GM12878 (cell line): ENCODE results near the gene TBC1D1. TPM values are rescaled to one million over a fixed set of nuclear protein-coding genes. Genes with fewer than 3 reads are reported as not detected.

Source experiments
- ATAC-seq: fragments of 200-7000 bp; cut with Tn5 transposase; 3 replicates; pipeline ENCODE4 v1.9.1; 2020; ENCODE audit warnings: mild to moderate bottlenecking, moderate library complexity
- BruUV-seq: library from RNA; stranded (reverse); fragments of 400-500 nt; replicated peaks from 2 replicates; lab custom pipeline; 2021; lab: Mats Ljungman, UMichigan
- CTCF ChIA-PET: fragments of 300-600 bp; sonication (Branson Sonifier 250); formaldehyde crosslinking; extraction: SDS; loops from one replicate; lab custom pipeline; 2021; ENCODE audit warnings: inconsistent platforms; lab: Yijun Ruan, JAX
- POLR2A ChIA-PET: fragments of 350-600 bp; formaldehyde crosslinking; extraction: SDS; loops from one replicate; lab custom pipeline; 2021; ENCODE audit warnings: inconsistent platforms; lab: Charles Lee
- RAD21 ChIA-PET: fragments of 300-600 bp; sonication (Branson Sonifier 250); formaldehyde crosslinking; loops from one replicate; lab custom pipeline; 2023; ENCODE audit warnings: antibody characterized with exemption; ENCODE audit not compliant: unreplicated experiment; lab: Charles Lee
- SMC1A ChIA-PET: fragments of 300-600 bp; sonication (Branson Sonifier 250); formaldehyde crosslinking; loops from one replicate; lab custom pipeline; 2023; ENCODE audit not compliant: unreplicated experiment, uncharacterized antibody; lab: Charles Lee
- DNase-seq: peaks from one replicate; pipeline ENCODE4 v3.0.0-alpha.2; 2011; ENCODE audit warnings: low read depth, low spot score
- FAIRE-seq: peaks from 3 replicates; lab custom pipeline; 2011; peaks lifted over from hg19 to GRCh38; lab: Jason Lieb, UNC
- H2AFZ ChIP-seq: 2 replicates; pipeline ENCODE4 v1.6.0; 2011; ENCODE audit warnings: low read depth, low read length, control low read depth; ENCODE audit not compliant: control insufficient read depth
- H3K27ac ChIP-seq: 2 replicates; pipeline ENCODE4 v1.5.1; 2011; ENCODE audit warnings: control low read depth; ENCODE audit not compliant: control insufficient read depth, insufficient read depth
- H3K27me3 ChIP-seq, 2 experiments: replicated peaks in 1 of 2; 2 replicates each; pipeline versions ENCODE4 v1.6.0 to v1.6.1; 2011; ENCODE audit warnings: low read length in 1 of 2; ENCODE audit not compliant: control insufficient read depth in 2 of 2, insufficient read depth in 2 of 2
- H3K36me3 ChIP-seq, 2 experiments: 2 replicates each; pipeline ENCODE4 v1.5.1; 2011; ENCODE audit warnings: low read length in 1 of 2; ENCODE audit not compliant: control insufficient read depth in 2 of 2, insufficient read depth in 2 of 2
- H3K4me1 ChIP-seq: 2 replicates; pipeline ENCODE4 v1.6.1; 2011; ENCODE audit warnings: mild to moderate bottlenecking, low read length, moderate library complexity, mixed read lengths; ENCODE audit not compliant: control insufficient read depth, insufficient read depth
- H3K4me2 ChIP-seq: 2 replicates; pipeline ENCODE4 v1.6.0; 2011; ENCODE audit warnings: control low read depth; ENCODE audit not compliant: control insufficient read depth, insufficient read depth
- H3K4me3 ChIP-seq: fragments of 200-600 bp; sonication (generic); 2 replicates; pipeline ENCODE4 v1.5.1; 2016
- H3K79me2 ChIP-seq: 2 replicates; pipeline ENCODE4 v1.6.0; 2011; ENCODE audit warnings: low read length; ENCODE audit not compliant: control insufficient read depth, insufficient read depth
- H3K9ac ChIP-seq: 2 replicates; pipeline ENCODE4 v1.8.0; 2011; ENCODE audit warnings: low read length, control low read depth, mixed read lengths; ENCODE audit not compliant: control insufficient read depth, insufficient read depth
- H3K9me3 ChIP-seq: replicated peaks from 3 replicates; pipeline ENCODE4 v1.5.1; 2011; ENCODE audit warnings: mild to moderate bottlenecking, low read length; ENCODE audit not compliant: control insufficient read depth, insufficient read depth
- H4K20me1 ChIP-seq: 2 replicates; pipeline ENCODE4 v1.6.0; 2011; ENCODE audit not compliant: control insufficient read depth, insufficient read depth
- BCLAF1 ChIP-seq: fragments of 450-650 bp; IDR thresholded peaks from 2 replicates; pipeline ENCODE4 v1.6.1; 2017; ENCODE audit warnings: antibody characterized with exemption, mild to moderate bottlenecking, moderate library complexity
- EP300 ChIP-seq, 2 experiments: fragments of 150-350 bp in 1 of 2; IDR thresholded peaks; 2 replicates each; pipeline ENCODE4 v1.6.1; 2011 to 2012; ENCODE audit warnings: low read depth in 2 of 2, low read length in 2 of 2, borderline replicate concordance in 1 of 2, improper control_type of control experiment in 1 of 2, inconsistent platforms in 1 of 2; ENCODE audit not compliant: control insufficient read depth in 1 of 2
- EZH2 ChIP-seq: IDR thresholded peaks from 2 replicates; pipeline ENCODE4 v1.6.1; 2012; ENCODE audit warnings: low read depth, mild to moderate bottlenecking, control low read depth, inconsistent platforms, low read length, borderline replicate concordance; ENCODE audit not compliant: control insufficient read depth
- NFYB ChIP-seq: IDR thresholded peaks from 2 replicates; pipeline ENCODE4 v1.6.1; 2011; ENCODE audit warnings: low read depth, mild to moderate bottlenecking, low read length, improper control_type of control experiment, moderate library complexity; ENCODE audit not compliant: insufficient read depth
- PAX5 ChIP-seq: IDR thresholded peaks from 2 replicates; pipeline ENCODE4 v1.6.1; 2011; ENCODE audit warnings: low read depth, low read length, borderline replicate concordance
- PAX8 ChIP-seq: fragments of 450-650 bp; IDR thresholded peaks from 2 replicates; pipeline ENCODE4 v1.6.1; 2017; ENCODE audit warnings: mild to moderate bottlenecking, moderate library complexity
- RAD21 ChIP-seq: IDR thresholded peaks from 2 replicates; pipeline ENCODE4 v1.6.1; 2011; ENCODE audit warnings: mild to moderate bottlenecking, low read depth, low read length, moderate library complexity; ENCODE audit not compliant: insufficient read depth
- SMAD5 ChIP-seq: IDR thresholded peaks from 2 replicates; pipeline ENCODE4 v1.6.1; 2016; ENCODE audit warnings: antibody characterized with exemption, low read depth
- ZNF217 ChIP-seq: fragments of 450-650 bp; IDR thresholded peaks from 2 replicates; pipeline ENCODE4 v1.6.1; 2017; ENCODE audit warnings: antibody characterized with exemption, mild to moderate bottlenecking
- WGBS: methylation state at CpG from one replicate; pipeline ENCODE4 v1.1.6; 2016; ENCODE audit warnings: low lambda C conversion rate; ENCODE audit not compliant: insufficient replicate concordance, insufficient coverage; ENCODE audit errors: missing lambda C conversion rate; 5-methylcytosine and 5-hydroxymethylcytosine counted together
- in situ Hi-C: fragments of 300-500 bp; cut with MboI; formaldehyde crosslinking; loops from 9 replicates; pipeline ENCODE4 v1.14.3; 2018; ENCODE audit warnings: mixed read lengths
- intact Hi-C: fragments of 100-400 bp; cut with micrococcal nuclease; formaldehyde crosslinking; loops from one replicate; pipeline ENCODE4 v1.14.2; 2022; ENCODE audit not compliant: unreplicated experiment
- polyA plus RNA-seq, 11 experiments: library from polyadenylated mRNA; depleted of rRNA in 4 of 11; unstranded in 6 of 11; stranded (reverse) in 5 of 11; fragments of >200 nt; fragmentation: Nextera tagmentation in 4 of 11; fragmentation: Illumina TruSeq in 1 of 11; extraction: Ambion mirVana in 4 of 11; extraction: Trizol in 1 of 11; gene quantifications; 1 replicate in 1 of 11; 2 replicates in 10 of 11; pipeline versions ENCODE4 v1.2.1 to v1.2.3, GENCODE V29; 2011 to 2016; ENCODE audit warnings: inconsistent platforms in 2 of 11, missing spikeins in 2 of 11, low read depth in 1 of 11
- total RNA-seq, 4 experiments: library from RNA; depleted of rRNA in 3 of 4; stranded (reverse); fragments of >200 nt in 3 of 4; fragmentation: Illumina TruSeq in 1 of 4; extraction: Trizol in 1 of 4; gene quantifications; 2 replicates each; pipeline versions ENCODE4 v1.2.1 to v1.2.3, GENCODE V29; 2013 to 2021
- TF ChIP-seq, protein P1 (sequence below): IDR thresholded peaks from 2 replicates; pipeline ENCODE4 v1.6.1; 2011; ENCODE audit warnings: borderline replicate concordance, low read depth, mild to moderate bottlenecking, moderate library complexity, mixed read lengths, low read length; ENCODE audit not compliant: insufficient read depth; ENCODE audit errors: extremely low read length
- TF ChIP-seq, protein P2 (sequence below): IDR thresholded peaks from 2 replicates; pipeline ENCODE4 v1.6.1; 2011; ENCODE audit warnings: borderline replicate concordance, low read depth, mild to moderate bottlenecking, moderate library complexity, low read length; ENCODE audit not compliant: insufficient read depth, poor library complexity, severe bottlenecking

TBC1D1 gene
- total and polyA plus RNA-seq, 10 of the 15 experiments (the other 5 are each of a cell fraction or from before 2014, with no cell fraction given): 5.3 to 102 (median 57.8) TPM

DNA sequence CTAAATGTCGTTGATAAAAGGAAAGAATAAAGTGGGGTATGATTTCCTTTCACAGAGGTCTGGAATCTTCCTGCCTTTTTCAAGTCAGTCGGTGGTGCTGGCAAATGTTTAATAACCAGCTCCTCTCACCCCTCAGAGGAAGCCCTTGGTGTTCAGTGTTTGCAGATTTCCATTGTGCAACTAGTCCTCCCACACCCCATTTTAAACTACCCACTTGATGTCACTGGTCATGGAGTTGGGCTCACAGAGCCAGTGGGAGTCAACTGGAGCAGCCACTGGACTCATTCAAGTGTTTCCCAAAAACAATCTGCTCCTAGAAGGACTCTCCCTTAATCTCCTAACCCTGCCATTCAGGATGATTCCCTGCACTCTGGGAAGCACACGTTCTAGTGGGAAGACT is 218.5 kb downstream of the TBC1D1 start:
- peaks cover 24% of the 10 kb centered on the region for H3K4me1 ChIP-seq
- no TSS peak for BruUV-seq
- in situ Hi-C loops: no loop called here

GRCh38 chr4:38109896-38110295 is 219.0 kb downstream of the TBC1D1 start:
- ChIA-PET RAD21 (no interaction called here), CTCF (no interaction called here), POLR2A (interaction anchor here (1.0 kb wide), 1 partner anchor 13 kb away, joined by 3 read pairs; no protein-coding TSS in a partner anchor), SMC1A (interaction anchor here (1.0 to 1.2 kb wide), 3 partner anchors 19 to 69 kb away, joined by 3 read pairs; no protein-coding TSS in a partner anchor)
- H3K79me2 ChIP-seq: no peaks in the 10 kb centered on the region
- intact Hi-C loops: no loop called here
- H4K20me1 ChIP-seq: no peaks in the 10 kb centered on the region
- peaks cover 6 to 17% of the 10 kb centered on the region in 2 experiments; a peak in 3 of 4 replicates for H3K36me3 ChIP-seq
- H3K4me3 ChIP-seq: no peak overlapping the region
- WGBS: 98% methylated on average over 6 of the region's 6 CpGs
- no peak overlapping the region for H3K4me2 ChIP-seq
- no peaks in the 10 kb centered on the region for H3K9me3 ChIP-seq
- no peak overlapping the region for H2AFZ ChIP-seq
- DNase-seq (no peak), FAIRE-seq (no peak), ATAC-seq (no peak)
- no peak overlapping the region for H3K27ac ChIP-seq
- no peaks in the 10 kb centered on the region for H3K27me3 ChIP-seq
- no TSS peak for BruUV-seq
- H3K4me1 ChIP-seq: peaks cover 25% of the 10 kb centered on the region
- in situ Hi-C loops: no loop called here
- H3K9ac ChIP-seq: no peak overlapping the region
- TF ChIP-seq, protein P1, sequence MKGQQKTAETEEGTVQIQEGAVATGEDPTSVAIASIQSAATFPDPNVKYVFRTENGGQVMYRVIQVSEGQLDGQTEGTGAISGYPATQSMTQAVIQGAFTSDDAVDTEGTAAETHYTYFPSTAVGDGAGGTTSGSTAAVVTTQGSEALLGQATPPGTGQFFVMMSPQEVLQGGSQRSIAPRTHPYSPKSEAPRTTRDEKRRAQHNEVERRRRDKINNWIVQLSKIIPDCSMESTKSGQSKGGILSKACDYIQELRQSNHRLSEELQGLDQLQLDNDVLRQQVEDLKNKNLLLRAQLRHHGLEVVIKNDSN: no peak
- TF ChIP-seq EP300 (IDR thresholded peaks at IDR 0.05; ENCODE audit: borderline replicate concordance in 1 of 2, control insufficient read depth in 1 of 2, low read depth in 2 of 2, low read length in 2 of 2) (no peak), BCLAF1 (no peak), ZNF217 (no peak), SMAD5 (no peak), PAX8 (no peak)

More for the DNA sequence above, 218.5 kb downstream of the TBC1D1 start:
- ChIA-PET POLR2A (interaction anchor here (1.0 kb wide), 1 partner anchor 14 kb away, joined by 3 read pairs; no protein-coding TSS in a partner anchor), SMC1A (interaction anchor here (1.0 to 1.2 kb wide), 3 partner anchors 20 to 70 kb away, joined by 3 read pairs; no protein-coding TSS in a partner anchor), CTCF (no interaction called here), RAD21 (no interaction called here)
- Histone ChIP-seq H2AFZ (no peak overlapping the region), H3K9me3 (no peaks in the 10 kb centered on the region), H3K79me2 (no peaks in the 10 kb centered on the region), H3K36me3 (peaks cover 6 to 17% of the 10 kb centered on the region in 2 experiments; a peak in 3 of 4 replicates), H3K4me3 (no peak overlapping the region), H3K27me3 (no peaks in the 10 kb centered on the region), H3K4me2 (no peak overlapping the region), H3K27ac (no peak overlapping the region), H4K20me1 (no peaks in the 10 kb centered on the region), H3K9ac (no peak overlapping the region)
- intact Hi-C loops: no loop called here
- 97% methylated on average over 3 of the region's 3 CpGs for WGBS
- DNase-seq: no peak
- ATAC-seq: no peak
- FAIRE-seq: no peak
- TF ChIP-seq PAX5: no peak
- TF ChIP-seq, protein P2, sequence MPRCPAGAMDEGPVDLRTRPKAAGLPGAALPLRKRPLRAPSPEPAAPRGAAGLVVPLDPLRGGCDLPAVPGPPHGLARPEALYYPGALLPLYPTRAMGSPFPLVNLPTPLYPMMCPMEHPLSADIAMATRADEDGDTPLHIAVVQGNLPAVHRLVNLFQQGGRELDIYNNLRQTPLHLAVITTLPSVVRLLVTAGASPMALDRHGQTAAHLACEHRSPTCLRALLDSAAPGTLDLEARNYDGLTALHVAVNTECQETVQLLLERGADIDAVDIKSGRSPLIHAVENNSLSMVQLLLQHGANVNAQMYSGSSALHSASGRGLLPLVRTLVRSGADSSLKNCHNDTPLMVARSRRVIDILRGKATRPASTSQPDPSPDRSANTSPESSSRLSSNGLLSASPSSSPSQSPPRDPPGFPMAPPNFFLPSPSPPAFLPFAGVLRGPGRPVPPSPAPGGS: no peak
- no peak for TF ChIP-seq RAD21
- TF ChIP-seq NFYB: no peak
- no peak for TF ChIP-seq EZH2
